Effector memory CD4-positive, alpha-beta T cell (primary cell): ENCODE measurements around the gene C10orf67.

Experiments
- DNase-seq, 3 donors: peaks; one replicate each; pipeline ENCODE4 v3.0.0-alpha.2; 2020
- H3K27ac ChIP-seq: 2 replicates; pipeline ENCODE4 v1.7.0; 2013; ENCODE audit warnings: mild to moderate bottlenecking, low read length, moderate library complexity; ENCODE audit not compliant: insufficient read depth, poor library complexity, severe bottlenecking
- H3K27me3 ChIP-seq: replicated peaks from 2 replicates; pipeline ENCODE4 v1.7.0; 2013; ENCODE audit warnings: mild to moderate bottlenecking, low read length; ENCODE audit not compliant: insufficient read depth, control insufficient read depth, poor library complexity, severe bottlenecking
- H3K36me3 ChIP-seq: 2 replicates; pipeline ENCODE4 v1.7.0; 2013; ENCODE audit warnings: mild to moderate bottlenecking, low read length, moderate library complexity; ENCODE audit not compliant: control insufficient read depth, insufficient read depth
- H3K4me1 ChIP-seq: 2 replicates; pipeline ENCODE4 v1.7.0; 2013; ENCODE audit warnings: low read length, mild to moderate bottlenecking; ENCODE audit not compliant: control insufficient read depth, insufficient read depth, poor library complexity, severe bottlenecking
- H3K4me3 ChIP-seq: 2 replicates; pipeline ENCODE4 v1.7.0; 2013; ENCODE audit warnings: low read length, low read depth, mild to moderate bottlenecking; ENCODE audit not compliant: insufficient read depth, poor library complexity, severe bottlenecking
- H3K9me3 ChIP-seq: 2 replicates; pipeline ENCODE4 v1.7.0; 2013; ENCODE audit warnings: mild to moderate bottlenecking, low read length, moderate library complexity; ENCODE audit not compliant: control insufficient read depth

C10orf67 gene

DNA sequence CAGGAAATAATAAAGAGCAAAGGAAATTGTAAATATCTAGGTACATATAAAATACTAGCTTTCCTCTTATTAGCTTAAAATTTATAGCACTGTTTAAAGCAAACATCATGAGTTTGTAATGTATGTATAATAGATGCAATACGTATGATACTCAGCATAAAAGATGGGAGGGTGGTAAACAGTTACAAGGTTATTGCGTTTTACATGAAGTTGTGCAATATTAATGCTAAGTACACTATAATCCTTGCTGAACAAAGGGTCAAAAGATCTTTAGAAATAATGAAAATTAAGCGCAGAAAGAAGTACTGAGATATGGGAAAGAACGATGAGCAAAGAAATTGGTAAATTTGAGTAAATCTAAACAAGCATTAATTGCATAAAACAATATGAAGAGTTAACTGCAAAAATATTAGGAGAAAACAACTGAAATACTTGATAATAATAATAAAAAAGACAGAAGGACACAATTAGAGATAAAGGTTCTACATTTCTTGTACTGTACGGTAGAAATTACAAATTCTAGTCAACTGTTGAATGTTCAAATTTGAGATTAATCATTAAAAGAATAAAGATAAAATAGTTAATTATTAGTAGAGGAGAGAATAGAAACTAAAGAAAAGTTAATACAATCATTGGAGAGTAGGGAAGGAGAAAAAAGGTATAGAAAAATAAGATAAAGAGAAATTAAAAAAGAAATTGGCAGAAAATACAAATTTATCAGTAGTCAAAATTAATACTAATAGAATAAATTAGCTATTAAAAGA is 17.9 kb downstream of the C10orf67 start:
- no peaks in the 10 kb centered on the region for H3K4me1 ChIP-seq
- no peak for DNase-seq

DNA sequence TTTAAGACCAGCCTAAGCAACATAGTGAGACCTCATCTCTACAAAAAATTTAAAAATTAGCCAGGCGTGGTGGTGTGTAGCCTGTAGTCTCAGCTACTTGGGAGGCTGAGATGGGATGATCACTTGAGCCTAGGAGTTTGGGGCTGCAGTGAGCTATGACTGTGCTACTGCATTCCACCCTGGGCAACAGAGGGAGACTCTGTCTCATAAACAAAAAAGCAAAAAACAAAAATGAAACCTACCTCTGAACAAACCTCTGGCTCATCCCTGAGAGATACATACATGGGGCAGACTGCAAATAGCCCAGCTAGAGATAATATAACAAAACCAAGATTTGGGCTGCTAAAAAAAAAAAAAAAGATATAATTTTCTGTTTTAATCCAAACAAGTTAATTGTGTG is 19.5 kb downstream of the C10orf67 start:
- H3K9me3 ChIP-seq: no peaks in the 10 kb centered on the region
- no peak overlapping the region for H3K4me3 ChIP-seq
- H3K27me3 ChIP-seq: no peaks in the 10 kb centered on the region
- H3K27ac ChIP-seq: no peak overlapping the region
- no peaks in the 10 kb centered on the region for H3K36me3 ChIP-seq
- no peaks in the 10 kb centered on the region for H3K4me1 ChIP-seq
- DNase-seq: no peak

More for the DNA sequence above, 17.9 kb downstream of the C10orf67 start:
- no peak overlapping the region for H3K27ac ChIP-seq
- no peaks in the 10 kb centered on the region for H3K27me3 ChIP-seq
- no peak overlapping the region for H3K4me3 ChIP-seq
- no peaks in the 10 kb centered on the region for H3K9me3 ChIP-seq
- no peaks in the 10 kb centered on the region for H3K36me3 ChIP-seq

DNA sequence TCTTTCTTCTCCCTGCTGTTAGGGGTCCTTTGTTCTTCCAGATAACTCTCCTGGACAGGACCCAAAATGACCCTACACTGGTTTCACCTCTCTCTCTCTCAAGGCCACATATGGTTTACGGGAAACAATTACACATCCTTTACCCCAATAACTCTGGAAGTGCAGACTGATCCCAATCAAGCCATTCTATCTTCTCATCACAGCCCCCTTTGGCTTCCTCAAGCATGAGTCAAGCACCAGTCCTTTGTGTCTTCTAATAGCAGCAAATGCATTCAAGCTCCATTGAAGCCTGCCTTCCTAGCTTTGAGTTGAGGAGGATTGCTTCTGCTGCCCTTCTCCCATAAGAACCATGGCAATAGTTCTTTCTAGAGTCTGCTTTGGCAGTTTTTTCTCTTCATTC is 20.2 kb downstream of the C10orf67 start:
- Histone ChIP-seq H3K27me3 (no peaks in the 10 kb centered on the region), H3K27ac (no peak overlapping the region), H3K36me3 (no peaks in the 10 kb centered on the region), H3K4me3 (no peak overlapping the region), H3K4me1 (no peaks in the 10 kb centered on the region), H3K9me3 (no peaks in the 10 kb centered on the region)
- no peak for DNase-seq

DNA sequence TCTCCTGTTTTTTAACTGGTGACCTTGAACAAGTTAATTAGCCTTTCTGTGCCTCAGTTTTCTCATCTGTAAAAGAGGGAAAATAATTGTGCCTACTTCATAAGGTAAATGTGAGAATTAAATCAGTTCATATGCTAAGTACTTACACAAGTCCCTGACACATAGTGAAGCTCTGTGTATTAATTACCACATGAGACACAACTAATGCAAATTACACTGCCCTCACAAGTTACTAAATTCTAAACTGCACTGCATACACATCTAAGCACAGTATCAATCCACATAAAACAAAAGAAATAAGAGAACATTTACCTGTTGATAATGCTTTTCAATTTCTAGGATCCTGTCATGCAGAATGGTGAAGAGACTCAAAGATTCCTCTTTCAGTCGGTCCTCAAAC is 22.5 kb downstream of the C10orf67 start:
- no peaks in the 10 kb centered on the region for H3K36me3 ChIP-seq
- no peak overlapping the region for H3K4me3 ChIP-seq
- no peak overlapping the region for H3K27ac ChIP-seq
- no peaks in the 10 kb centered on the region for H3K27me3 ChIP-seq
- no peaks in the 10 kb centered on the region for H3K4me1 ChIP-seq
- no peaks in the 10 kb centered on the region for H3K9me3 ChIP-seq
- no peak for DNase-seq

DNA sequence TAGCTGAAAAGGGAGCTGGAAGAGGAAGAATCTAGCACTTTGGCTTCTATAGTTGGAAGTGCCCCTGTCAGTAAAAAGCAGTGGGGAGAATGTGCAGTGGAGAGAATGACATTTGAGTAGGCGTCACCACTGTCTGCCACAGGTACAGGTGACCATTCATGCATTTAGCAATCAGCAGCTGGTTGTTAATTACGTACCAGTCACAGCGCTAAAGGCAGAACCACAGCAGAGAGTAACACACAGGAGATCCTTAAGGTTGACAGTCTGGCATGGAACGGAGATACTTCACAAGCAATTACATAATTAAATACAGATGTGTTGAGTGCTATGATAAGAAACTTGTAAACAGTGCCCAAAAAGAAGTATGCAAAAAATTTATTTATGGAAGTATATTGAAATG is 24.8 kb downstream of the C10orf67 start:
- Histone ChIP-seq H3K36me3 (no peaks in the 10 kb centered on the region), H3K4me1 (no peaks in the 10 kb centered on the region), H3K4me3 (no peak overlapping the region), H3K9me3 (no peaks in the 10 kb centered on the region), H3K27me3 (no peaks in the 10 kb centered on the region), H3K27ac (no peak overlapping the region)
- no peak for DNase-seq

DNA sequence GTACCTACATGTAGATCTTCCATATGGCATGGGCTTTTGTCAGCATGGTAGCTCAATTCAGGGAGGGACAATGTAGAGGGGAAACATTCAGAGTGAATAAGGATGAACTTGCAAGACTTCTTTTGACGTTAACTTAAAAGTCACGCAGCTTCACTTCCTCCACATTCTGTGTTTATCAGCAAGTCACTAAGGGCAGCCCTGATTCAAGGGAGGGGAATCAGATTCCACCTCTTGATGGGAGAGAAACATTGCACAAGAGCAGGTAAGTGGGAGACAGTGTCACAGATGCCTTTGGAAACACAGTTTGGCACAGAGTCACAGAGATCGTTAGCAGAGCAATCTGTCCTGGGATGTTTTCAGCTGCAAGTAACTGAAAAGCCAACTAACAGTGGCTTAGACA is 26.2 kb downstream of the C10orf67 start:
- Histone ChIP-seq H3K27me3 (no peaks in the 10 kb centered on the region), H3K27ac (no peak overlapping the region), H3K36me3 (no peaks in the 10 kb centered on the region), H3K4me3 (no peak overlapping the region), H3K4me1 (no peaks in the 10 kb centered on the region), H3K9me3 (no peaks in the 10 kb centered on the region)
- DNase-seq: no peak

DNA sequence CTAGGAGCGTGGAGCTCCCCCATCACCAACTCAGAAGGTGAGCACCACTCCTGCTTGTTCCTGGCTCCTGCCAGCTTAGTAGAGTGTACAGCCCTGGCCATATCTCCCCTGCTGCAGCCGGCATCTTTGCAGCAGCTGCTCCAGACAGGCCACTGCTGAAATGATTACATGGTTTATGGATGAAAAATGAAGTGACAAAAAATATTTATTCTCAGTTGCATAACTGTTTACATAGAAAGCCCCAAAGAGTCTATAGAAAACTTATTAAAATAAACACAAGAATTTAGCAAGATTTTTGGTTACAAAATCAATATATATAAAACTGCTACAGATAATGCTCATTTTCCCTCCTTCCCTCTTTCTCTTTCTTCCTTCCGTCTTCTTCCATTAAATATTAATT is 27.2 kb downstream of the C10orf67 start:
- no peak for DNase-seq
- no peaks in the 10 kb centered on the region for H3K9me3 ChIP-seq
- H3K4me1 ChIP-seq: no peaks in the 10 kb centered on the region
- no peak overlapping the region for H3K4me3 ChIP-seq
- H3K27me3 ChIP-seq: no peaks in the 10 kb centered on the region
- no peaks in the 10 kb centered on the region for H3K36me3 ChIP-seq
- H3K27ac ChIP-seq: no peak overlapping the region

DNA sequence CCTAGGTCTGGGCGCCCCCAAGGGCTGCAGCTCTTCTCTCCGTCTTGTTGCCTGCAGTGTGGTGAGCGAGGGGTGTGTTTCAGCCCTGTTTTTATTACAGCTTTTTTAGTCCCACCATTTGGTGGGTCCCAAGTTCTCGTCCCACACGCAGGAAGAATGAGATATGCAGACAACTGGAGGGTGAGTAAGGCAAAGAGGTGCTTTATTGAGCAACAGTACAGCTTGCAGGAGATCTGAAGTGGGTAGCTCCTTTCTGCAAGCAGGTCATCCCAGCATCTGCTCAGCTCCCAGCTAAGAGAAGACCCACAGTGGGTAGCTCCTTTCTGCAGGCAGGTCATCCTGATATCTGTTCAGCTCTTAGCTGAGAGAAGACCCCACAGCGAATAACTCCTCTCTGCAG is 28.2 kb downstream of the C10orf67 start:
- Histone ChIP-seq H3K36me3 (no peaks in the 10 kb centered on the region), H3K9me3 (no peaks in the 10 kb centered on the region), H3K27me3 (no peaks in the 10 kb centered on the region), H3K27ac (no peak overlapping the region), H3K4me1 (no peaks in the 10 kb centered on the region), H3K4me3 (no peak overlapping the region)
- DNase-seq: no peak

DNA sequence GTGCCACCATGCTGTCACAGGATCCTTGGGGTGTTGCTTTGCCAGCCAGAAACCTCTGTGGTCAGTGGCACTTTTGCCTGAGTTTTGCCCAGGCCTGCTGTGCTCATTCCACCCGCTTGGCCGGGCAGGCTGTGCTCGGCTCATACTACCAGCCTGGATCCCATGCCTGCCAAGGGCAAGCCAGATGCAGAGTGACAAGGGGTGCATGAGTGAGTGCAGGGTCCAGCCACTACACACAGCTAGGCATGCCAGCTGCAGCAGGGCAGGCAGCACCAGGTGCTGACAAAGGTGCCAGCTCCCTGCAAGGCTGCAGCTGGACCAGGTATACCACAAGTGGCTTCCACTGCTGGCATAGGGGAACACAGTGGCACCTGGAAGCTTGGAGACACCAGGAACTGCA is 28.6 kb downstream of the C10orf67 start:
- Histone ChIP-seq H3K27ac (no peak overlapping the region), H3K27me3 (no peaks in the 10 kb centered on the region), H3K4me1 (no peaks in the 10 kb centered on the region), H3K9me3 (no peaks in the 10 kb centered on the region), H3K4me3 (no peak overlapping the region), H3K36me3 (no peaks in the 10 kb centered on the region)
- DNase-seq: no peak

DNA sequence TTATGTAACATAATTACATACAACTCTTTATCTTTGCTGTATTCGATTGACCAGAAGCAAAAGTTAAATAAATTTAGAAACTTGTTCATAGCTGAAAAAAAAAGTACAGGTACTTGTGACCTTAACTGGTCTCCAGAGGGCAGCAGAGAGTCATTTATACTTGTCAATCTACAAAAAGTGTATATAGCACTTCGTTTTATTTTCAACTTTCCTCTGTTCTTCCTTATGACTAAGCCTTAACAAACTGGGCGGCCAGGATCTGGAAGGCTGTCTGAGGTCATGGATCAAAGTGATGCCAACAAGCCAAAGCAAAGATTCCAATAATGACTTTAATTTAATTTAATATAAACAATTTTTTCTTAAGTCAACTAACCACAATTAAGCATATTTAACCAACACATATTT is 29.8 kb downstream of the C10orf67 start:
- H3K36me3 ChIP-seq: no peaks in the 10 kb centered on the region

More for the DNA sequence above, 29.8 kb downstream of the C10orf67 start:
- no peaks in the 10 kb centered on the region for H3K27me3 ChIP-seq
- H3K4me1 ChIP-seq: no peaks in the 10 kb centered on the region
- DNase-seq: peak in 2 of 3 donors; percentile 6 to 34
- no peaks in the 10 kb centered on the region for H3K9me3 ChIP-seq
- H3K4me3 ChIP-seq: no peak overlapping the region
- H3K27ac ChIP-seq: no peak overlapping the region
